Endodermal cell (in vitro differentiated cells): ENCODE measurements around the gene AUTS2. TPM values are rescaled to one million over a fixed set of nuclear protein-coding genes. Genes with fewer than 3 reads are reported as not detected.

Source experiments
- DNase-seq: peaks from one replicate; pipeline ENCODE4 v3.0.0-alpha.2; 2017
- H3K27ac ChIP-seq: 2 replicates; pipeline ENCODE4 v1.5.1; 2013; ENCODE audit warnings: mild to moderate bottlenecking, low read depth, low read length, moderate library complexity
- H3K27me3 ChIP-seq: 2 replicates; pipeline ENCODE4 v1.6.1; 2013; ENCODE audit warnings: mild to moderate bottlenecking, low read length, moderate library complexity; ENCODE audit not compliant: insufficient read depth, control insufficient read depth, poor library complexity, severe bottlenecking
- H3K36me3 ChIP-seq: 2 replicates; pipeline ENCODE4 v1.7.0; 2013; ENCODE audit warnings: mild to moderate bottlenecking, low read length, moderate library complexity; ENCODE audit not compliant: control insufficient read depth, insufficient read depth
- H3K4me1 ChIP-seq: one replicate; pipeline ENCODE4 v1.7.0; 2013; ENCODE audit warnings: low read length; ENCODE audit not compliant: control insufficient read depth, insufficient read depth
- H3K4me3 ChIP-seq: 2 replicates; pipeline ENCODE4 v1.5.1; 2013; ENCODE audit warnings: mild to moderate bottlenecking, low read length, moderate library complexity
- H3K9ac ChIP-seq: 2 replicates; pipeline ENCODE4 v1.6.1; 2013; ENCODE audit warnings: mild to moderate bottlenecking, low read length, moderate library complexity; ENCODE audit not compliant: poor library complexity, severe bottlenecking; ENCODE audit errors: extremely low read depth
- H3K9me3 ChIP-seq: 2 replicates; pipeline ENCODE4 v1.6.1; 2013; ENCODE audit warnings: mild to moderate bottlenecking, low read length, moderate library complexity; ENCODE audit not compliant: control insufficient read depth
- H3K27ac Mint-ChIP-seq: 2 replicates; pipeline ENCODE4 v1.8.0; 2020; ENCODE audit warnings: mixed read lengths
- H3K27me3 Mint-ChIP-seq: 2 replicates; pipeline ENCODE4 v1.8.0; 2021; ENCODE audit warnings: mild to moderate bottlenecking, mixed read lengths; ENCODE audit not compliant: insufficient read depth
- H3K36me3 Mint-ChIP-seq: 2 replicates; pipeline ENCODE4 v1.8.0; 2020; ENCODE audit warnings: low read depth, mixed read lengths
- H3K4me1 Mint-ChIP-seq: 2 replicates; pipeline ENCODE4 v1.8.0; 2020; ENCODE audit warnings: mixed read lengths
- H3K4me3 Mint-ChIP-seq: 2 replicates; pipeline ENCODE4 v1.8.0; 2020; ENCODE audit warnings: mild to moderate bottlenecking, moderate library complexity, mixed read lengths
- H3K9me3 Mint-ChIP-seq: 2 replicates; pipeline ENCODE4 v1.8.0; 2020; ENCODE audit warnings: mild to moderate bottlenecking, mixed read lengths
- WGBS, 2 experiments: methylation state at CpG; one replicate each; pipeline versions ENCODE4 v1.1.5 to v1.1.7; 2013; ENCODE audit warnings: missing lambda C conversion rate in 2 of 2, mixed read lengths in 1 of 2; ENCODE audit not compliant: insufficient coverage in 1 of 2, insufficient read length in 1 of 2; 5-methylcytosine and 5-hydroxymethylcytosine counted together
- total RNA-seq, 2 donors: library from RNA; stranded (reverse); fragmentation: NEBNext Ultra II Directional in 1 of 2; extraction: Animal tissue kit (Norgen Biotek cat#: 25700) in 1 of 2; gene quantifications; 2 replicates in 1 of 2; 3 replicates in 1 of 2; pipeline ENCODE4 v1.2.1, GENCODE V29; 2021
- TF ChIP-seq, protein P1 (sequence below): fragments of 200-600 bp; sonication (generic); conservative IDR thresholded peaks from 2 replicates; pipeline ENCODE4 v1.5.0; 2021; ENCODE audit warnings: antibody characterized with exemption, mild to moderate bottlenecking

Gene AUTS2
- total RNA-seq, 2 donors from 2014 or later, result 76.8 to 106 TPM

DNA sequence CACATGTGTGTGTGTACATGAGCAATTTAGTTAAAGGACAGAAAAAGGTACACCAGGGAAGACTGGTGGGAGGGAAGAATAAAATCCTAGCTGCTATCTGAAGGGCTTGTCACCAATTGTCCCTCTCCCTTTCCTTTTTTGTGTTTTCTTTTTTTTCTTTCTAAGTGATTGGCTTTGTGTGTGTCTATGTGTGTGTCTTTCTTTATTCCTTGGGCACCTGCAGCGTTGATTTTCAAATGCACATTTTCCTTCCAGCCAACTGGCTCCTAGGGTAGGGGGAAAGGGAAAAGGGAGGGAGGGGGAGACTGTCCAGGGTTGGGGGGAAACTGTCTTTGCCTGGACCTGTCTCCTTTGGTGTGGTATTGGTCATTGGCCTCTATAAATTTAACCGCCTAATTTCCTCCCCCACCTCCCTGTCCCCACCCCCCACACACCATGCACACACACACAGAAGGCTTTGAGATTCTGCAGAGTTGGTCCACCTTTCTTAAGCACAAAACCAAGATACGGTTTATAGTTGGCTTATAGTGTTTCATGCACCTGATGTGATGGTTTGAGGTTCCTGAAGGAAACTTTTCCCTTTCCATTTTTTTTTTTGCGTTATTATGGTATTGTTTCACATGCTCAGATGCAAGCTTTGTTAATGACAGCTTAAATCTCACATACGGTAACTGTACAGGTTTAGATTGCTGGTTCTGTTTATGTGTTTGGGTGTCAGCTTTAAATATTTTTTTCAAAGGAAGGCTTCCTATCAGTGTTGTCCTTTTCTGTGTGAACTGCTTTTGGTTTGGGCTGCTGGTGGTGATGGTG lies 2.6 kb downstream of the AUTS2 start:
- TF ChIP-seq, protein P1, sequence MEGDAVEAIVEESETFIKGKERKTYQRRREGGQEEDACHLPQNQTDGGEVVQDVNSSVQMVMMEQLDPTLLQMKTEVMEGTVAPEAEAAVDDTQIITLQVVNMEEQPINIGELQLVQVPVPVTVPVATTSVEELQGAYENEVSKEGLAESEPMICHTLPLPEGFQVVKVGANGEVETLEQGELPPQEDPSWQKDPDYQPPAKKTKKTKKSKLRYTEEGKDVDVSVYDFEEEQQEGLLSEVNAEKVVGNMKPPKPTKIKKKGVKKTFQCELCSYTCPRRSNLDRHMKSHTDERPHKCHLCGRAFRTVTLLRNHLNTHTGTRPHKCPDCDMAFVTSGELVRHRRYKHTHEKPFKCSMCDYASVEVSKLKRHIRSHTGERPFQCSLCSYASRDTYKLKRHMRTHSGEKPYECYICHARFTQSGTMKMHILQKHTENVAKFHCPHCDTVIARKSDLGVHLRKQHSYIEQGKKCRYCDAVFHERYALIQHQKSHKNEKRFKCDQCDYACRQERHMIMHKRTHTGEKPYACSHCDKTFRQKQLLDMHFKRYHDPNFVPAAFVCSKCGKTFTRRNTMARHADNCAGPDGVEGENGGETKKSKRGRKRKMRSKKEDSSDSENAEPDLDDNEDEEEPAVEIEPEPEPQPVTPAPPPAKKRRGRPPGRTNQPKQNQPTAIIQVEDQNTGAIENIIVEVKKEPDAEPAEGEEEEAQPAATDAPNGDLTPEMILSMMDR, result no peak
- WGBS, 2 experiments, result 46 to 75% methylated on average over 1 to 5 of the region's 5 CpGs
- H3K27me3 ChIP-seq, result peaks cover 18% of the 10 kb centered on the region
- no peaks in the 10 kb centered on the region for H3K36me3 ChIP-seq
- H3K27me3 Mint-ChIP-seq, result peaks cover 13% of the 10 kb centered on the region
- no peaks in the 10 kb centered on the region for H3K9me3 Mint-ChIP-seq
- H3K4me1 ChIP-seq, result peaks cover 14% of the 10 kb centered on the region
- no peak overlapping the region for H3K27ac Mint-ChIP-seq
- H3K9ac ChIP-seq, result peak overlapping the region; percentile 75
- DNase-seq, result no peak
- H3K27ac ChIP-seq, result no peak overlapping the region
- H3K4me3 Mint-ChIP-seq, result no peak overlapping the region
- no peaks in the 10 kb centered on the region for H3K9me3 ChIP-seq
- peaks cover 3% of the 10 kb centered on the region for H3K4me1 Mint-ChIP-seq
- H3K4me3 ChIP-seq, result peak overlapping the region; percentile 89
- H3K36me3 Mint-ChIP-seq, result no peaks in the 10 kb centered on the region

DNA sequence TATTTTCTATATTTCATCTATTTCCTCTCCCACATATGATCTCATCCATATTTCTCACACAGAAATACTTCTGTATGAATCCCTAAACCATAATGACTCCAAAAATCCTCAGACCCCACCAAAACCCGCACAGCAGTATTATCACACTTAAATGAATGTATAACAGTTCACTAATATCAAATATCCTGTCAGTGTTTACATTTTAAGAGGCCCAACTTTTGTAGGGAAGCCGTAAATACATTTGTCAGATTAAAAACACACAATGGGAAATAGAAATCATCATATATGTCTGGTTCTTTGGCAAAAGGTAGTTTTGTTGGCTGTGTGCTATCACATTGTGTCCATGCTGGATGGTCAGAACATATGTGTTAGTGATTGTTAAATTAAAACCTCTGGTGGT lies 4.2 kb downstream of the AUTS2 start:
- Histone ChIP-seq H3K4me1 (peaks cover 10% of the 10 kb centered on the region), H3K27me3 (peaks cover 16% of the 10 kb centered on the region), H3K9ac (no peak overlapping the region), H3K36me3 (no peaks in the 10 kb centered on the region), H3K27ac (no peak overlapping the region), H3K4me3 (peak overlapping the region; percentile 89), H3K9me3 (no peaks in the 10 kb centered on the region)
- no peak for DNase-seq
- Mint-ChIP-seq H3K9me3 (no peaks in the 10 kb centered on the region), H3K27me3 (no peaks in the 10 kb centered on the region), H3K27ac (no peak overlapping the region), H3K4me1 (peaks cover 6% of the 10 kb centered on the region), H3K4me3 (no peak overlapping the region), H3K36me3 (no peaks in the 10 kb centered on the region)
- 93 to 100% methylated on average over 1 to 2 of the region's 2 CpGs for WGBS, 2 experiments
- TF ChIP-seq, protein P1, result no peak

DNA sequence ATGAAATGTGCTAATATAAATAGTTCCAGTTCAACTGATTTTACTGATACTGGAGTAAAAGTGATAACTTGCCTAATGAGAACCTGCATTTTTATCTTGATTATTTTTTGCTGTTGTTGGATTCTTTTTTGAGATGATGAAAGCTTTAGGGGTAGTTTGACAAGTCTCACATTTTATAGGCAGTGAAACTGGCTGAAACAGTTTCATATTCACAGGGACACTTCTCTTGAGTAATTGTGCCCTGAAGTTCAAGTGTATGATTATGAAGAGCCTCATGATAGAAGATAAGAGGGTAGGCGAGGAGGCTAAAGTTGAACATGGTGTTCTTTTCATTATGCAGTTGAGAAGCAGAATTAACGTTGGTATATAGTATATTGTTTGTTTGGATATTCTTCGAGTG lies 5.1 kb downstream of the AUTS2 start:
- WGBS, 2 experiments, result 89 to 90% methylated on average over 3 of the region's 3 CpGs
- Mint-ChIP-seq H3K4me3 (no peak overlapping the region), H3K9me3 (no peaks in the 10 kb centered on the region), H3K36me3 (no peaks in the 10 kb centered on the region), H3K4me1 (peaks cover 14% of the 10 kb centered on the region), H3K27ac (no peak overlapping the region), H3K27me3 (no peaks in the 10 kb centered on the region)
- TF ChIP-seq, protein P1, result no peak
- Histone ChIP-seq H3K4me1 (peaks cover 10% of the 10 kb centered on the region), H3K9me3 (no peaks in the 10 kb centered on the region), H3K4me3 (no peak overlapping the region), H3K27ac (no peak overlapping the region), H3K27me3 (peaks cover 16% of the 10 kb centered on the region), H3K9ac (no peak overlapping the region), H3K36me3 (no peaks in the 10 kb centered on the region)
- no peak for DNase-seq
